Activated T-cell treated with anti-CD3 and anti-CD28 coated beads, Interleukin-2, amount 50 U/mL, for 48 hours (primary cell): ENCODE data around the gene MEF2C.
"Not testable (repeated sequence)": the region's sequence is repeated elsewhere in the genome, so short reads cannot be mapped to it uniquely, and the experiment has no call there.

Experiments used
- DNase-seq, 2 experiments: peaks; one replicate each; pipeline ENCODE4 v3.0.0-alpha.2; 2020

Gene MEF2C

DNA sequence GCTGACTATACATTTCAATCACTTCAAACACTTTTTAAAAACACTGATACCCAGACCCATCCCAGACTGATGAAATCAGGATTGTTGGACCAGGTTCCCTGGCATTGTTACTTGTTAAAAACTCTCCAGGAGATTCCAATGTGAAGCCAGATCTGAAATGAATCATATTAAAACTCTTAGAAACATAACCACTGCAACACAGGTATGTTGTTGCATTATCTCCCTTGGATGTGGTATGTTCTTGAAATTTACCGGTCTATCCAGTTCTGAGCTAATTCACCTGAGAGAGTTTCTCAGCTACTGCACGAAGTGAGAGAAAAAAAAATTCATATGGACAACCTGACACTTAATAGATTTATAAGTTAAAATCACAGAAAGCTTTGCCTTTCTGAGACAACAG is 21.8 kb downstream of the MEF2C start:
- DNase-seq = no peak

DNA sequence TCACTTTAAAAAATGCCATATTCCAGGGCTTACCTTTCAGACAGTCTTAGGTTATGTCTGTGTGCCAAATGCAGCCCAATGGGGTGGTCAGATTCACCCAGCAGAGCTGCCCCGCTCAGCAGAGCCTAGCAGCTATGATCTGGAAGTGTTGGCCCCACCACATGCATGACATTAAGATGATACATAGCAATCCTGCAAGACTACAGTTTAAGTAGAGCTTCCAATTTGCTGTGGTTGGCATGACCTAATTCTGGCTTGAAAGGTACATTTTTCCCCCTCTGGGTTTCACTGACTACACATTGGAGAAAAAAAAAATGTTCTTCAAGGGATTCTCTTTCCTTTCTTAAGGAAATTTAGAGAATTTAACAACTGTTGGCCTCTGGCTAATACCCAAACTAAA is 22.5 kb downstream of the MEF2C start:
- no peak for DNase-seq

DNA sequence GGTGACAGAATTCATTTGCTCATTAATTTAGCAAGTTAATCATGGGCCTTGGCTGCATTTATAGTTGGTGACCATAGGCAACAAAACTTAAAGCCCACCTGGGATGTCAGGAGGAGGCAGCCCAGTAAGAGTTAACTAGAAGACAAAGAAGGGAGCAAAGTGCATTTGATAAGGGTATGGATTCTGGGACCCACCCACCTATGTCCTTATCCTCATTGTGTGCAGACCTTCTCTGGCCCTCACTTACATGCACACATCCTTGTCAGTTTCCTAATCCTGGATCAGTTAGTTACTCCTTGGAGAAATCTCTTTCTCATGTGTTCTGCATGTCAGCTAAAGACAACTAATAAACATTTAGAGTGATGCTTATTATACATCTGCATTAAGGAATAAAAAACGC is 24.6 kb downstream of the MEF2C start:
- DNase-seq = no peak

DNA sequence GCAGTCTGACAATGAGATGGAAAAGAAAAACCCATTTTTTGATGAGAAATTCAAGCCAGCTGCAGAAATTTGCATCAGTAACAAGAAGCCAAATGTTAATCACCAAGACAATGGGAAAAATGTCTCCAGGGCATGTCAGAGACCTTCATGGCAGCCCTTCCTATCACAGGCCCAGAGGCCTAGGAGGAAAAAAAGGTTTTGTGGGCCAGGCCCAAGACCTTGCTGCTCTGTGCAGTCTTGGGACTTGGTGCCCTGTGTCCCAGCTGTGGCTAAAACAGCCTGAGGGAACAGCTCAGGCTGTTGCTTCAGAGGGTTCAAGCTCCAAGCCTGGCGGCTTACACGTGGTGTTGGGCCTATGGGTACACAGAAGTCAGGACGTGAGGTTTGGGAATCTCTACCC is 26.6 kb downstream of the MEF2C start:
- not testable (repeated sequence) for DNase-seq

DNA sequence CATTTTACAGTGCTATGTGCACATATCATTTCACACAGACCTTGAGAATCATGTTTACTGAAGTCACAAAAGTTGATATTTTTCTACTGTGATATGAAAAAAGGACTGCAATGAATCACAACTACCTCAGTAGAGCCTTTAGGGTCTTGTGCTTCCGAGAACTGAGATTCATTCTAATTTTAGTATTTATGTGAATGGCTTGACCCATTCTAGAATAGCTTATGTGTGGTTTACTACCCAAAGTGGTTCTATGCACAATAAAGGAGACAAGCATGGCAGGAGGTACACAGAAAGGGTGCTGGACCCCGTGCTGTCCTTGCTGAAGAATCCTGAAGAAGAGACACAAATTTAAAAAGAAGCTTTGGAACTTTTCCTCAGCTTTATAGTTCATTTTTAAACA is 28.2 kb downstream of the MEF2C start:
- no peak for DNase-seq

DNA sequence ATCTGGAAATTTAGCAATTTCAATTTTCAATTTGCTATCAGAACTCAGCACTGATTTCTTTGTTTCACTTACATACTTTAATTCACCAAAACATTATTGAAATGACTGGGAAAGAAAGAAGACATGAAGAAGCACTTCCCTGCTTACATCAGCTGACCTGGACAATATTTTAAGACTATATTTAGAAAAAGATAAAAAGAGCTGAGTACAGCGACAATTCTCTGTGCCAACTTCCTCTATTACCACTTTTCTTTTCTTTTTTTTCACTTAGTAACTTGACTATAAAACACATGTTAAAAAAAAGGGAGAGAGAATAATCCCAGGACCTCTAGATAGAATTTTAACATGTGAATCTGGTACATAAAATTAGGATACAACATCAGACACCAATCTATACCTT is 35.6 kb downstream of the MEF2C start:
- DNase-seq = no peak

DNA sequence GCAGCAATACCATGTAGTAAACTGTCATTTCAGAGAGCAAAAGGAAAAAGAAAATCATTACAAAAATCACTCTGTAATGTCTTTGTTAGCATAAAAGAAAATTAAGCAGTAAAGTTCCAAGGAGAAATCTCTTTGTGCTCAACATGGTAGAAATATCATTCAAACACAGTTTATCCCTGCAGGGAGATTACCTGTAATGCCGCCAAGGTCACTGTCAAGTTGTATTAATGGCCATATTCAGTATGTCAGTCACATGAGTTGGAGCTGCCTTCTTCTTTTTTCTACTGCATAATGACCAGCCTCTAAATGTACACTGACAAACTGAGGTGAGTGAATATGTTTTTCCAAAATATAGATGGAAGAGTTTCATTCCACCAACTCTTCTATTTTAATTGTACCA is 36.5 kb downstream of the MEF2C start:
- DNase-seq = no peak

DNA sequence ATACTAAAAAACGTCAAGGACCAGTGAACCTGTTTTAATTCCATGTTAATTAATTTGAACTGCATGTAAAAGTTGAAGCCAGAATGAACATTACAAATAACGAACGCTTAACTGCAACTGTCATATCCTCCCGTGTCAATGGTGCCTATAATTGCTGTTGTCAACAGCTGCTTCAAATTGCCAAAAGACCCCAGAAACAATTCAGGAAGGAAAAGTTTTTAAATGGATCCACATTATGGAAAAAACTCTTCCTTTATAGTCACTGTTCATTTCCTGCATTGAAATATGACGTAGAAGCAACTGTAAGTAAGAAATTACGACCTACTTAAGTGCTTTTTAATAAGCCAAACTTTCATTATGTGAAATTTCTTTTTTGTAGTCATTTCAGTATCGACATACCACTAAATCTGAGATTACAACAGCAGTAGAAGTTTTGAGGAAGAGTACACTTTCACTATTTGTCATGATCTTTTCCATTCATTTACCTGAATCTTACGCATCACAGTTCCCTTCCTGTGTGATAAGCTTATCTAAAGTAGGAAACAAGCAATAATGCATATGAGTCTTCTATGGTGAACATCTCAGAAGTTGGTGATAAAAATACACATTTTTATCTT is 37.8 kb downstream of the MEF2C start:
- no peak for DNase-seq

DNA sequence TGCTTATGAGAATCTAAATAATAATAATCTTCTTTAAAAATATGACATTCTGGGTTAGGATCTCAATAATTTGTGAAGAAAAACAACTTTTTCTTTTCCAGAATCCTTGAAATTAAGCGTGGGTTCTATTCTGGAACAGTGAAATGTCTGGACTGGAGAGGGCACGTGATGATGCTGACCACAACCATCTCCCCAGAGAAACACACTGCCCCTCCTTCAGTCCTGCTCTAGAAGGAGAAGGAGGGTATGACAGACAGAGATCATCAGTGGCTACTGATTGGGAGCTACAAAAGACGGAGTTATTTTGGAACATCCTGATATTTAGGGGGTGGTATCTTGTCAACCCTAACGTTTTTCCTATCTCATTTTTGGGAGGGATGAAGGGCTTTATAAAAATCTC is 40.2 kb downstream of the MEF2C start:
- DNase-seq = no peak

DNA sequence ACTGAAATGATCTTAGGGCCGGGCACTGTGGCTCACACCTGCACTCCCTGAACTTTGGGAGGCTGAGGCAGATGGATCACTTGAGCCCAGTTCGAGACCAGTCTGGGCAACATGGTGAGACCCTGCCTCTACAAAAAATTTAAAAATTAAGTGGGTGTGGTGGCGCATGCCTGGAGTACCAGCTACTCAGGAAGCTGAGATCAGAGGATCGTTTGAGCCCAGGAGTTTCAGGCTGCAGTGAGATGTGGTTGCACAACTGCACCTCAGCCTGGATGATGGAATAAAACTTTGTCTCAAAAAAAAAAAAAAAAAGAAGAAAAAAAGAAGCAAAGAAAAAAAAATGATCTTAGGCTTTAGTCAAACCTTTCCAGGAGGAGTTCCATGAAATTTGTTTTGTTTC is 41.8 kb downstream of the MEF2C start:
- DNase-seq = no peak

DNA sequence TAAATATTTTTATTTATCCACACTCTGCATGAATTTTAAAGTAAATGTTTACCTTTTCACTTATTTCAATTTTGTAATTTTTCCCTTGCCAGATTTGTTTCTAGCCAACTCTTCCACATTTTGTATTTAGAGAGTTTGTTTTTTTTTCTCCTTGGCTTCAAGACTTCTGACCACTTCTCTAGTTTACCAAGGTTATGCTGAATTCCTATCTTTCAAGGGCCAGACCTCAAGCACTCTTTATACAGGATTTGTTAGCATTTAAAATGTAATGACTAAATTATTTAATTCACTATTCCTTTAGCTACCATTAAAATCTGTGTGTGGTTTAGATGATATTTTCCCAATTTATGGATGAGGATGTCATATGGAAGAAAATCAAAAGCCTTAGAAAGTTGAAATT is 42.5 kb downstream of the MEF2C start:
- no peak for DNase-seq

DNA sequence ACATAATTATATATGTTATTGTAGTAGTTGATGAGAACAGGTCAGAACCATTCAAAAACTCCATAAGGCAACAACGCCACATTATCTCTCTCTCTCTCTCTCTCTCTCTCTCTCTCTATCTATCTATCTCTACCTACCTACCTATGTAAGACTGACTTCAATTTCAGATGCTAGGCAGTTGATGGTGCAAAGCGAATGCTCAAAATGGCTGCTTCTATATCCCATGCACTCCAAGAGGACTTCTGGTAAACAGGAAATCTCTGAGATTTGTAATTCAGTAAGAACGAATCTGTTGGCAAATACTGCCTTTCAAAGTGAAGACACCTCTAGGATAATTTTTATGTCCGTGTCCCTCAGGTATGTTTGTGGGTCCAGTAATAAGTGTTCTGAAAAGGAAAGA is 43.7 kb downstream of the MEF2C start:
- no peak for DNase-seq

DNA sequence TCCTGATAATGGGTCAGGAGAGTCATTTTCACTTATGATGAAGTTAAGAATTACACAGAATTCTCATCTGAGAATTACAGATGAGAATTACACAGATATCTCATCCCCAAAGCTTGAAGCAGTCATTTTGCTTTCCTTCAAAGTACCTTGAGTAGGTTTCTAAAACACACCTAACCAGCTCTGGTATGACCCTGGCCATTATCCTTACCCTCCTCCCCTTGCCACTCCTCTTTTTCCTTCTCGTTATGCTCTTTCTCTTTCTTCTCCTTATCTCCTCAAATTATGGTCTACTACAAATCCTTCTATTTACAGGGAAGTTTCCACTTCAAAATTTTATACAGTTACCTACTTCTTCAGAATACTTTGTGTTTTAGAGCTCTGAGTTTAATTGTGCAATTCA is 44.5 kb downstream of the MEF2C start:
- no peak for DNase-seq

DNA sequence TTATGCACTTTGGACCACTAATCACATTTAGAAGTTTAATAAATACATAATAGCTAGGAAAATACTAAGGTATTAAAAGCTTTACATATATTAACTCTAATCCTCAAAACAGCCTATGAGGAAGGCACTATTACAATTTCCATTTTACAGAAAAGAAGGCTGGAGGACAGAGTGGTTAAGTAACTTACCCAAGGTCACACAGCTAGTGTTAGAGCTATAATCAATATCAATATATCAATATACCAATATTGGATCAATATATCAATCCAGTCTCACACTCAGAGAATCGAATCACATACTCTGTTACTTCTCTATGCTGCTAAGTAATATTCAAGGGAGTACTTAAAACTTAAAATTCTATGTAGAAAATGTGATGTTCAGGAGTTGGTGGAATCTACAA is 45.2 kb downstream of the MEF2C start:
- no peak for DNase-seq

DNA sequence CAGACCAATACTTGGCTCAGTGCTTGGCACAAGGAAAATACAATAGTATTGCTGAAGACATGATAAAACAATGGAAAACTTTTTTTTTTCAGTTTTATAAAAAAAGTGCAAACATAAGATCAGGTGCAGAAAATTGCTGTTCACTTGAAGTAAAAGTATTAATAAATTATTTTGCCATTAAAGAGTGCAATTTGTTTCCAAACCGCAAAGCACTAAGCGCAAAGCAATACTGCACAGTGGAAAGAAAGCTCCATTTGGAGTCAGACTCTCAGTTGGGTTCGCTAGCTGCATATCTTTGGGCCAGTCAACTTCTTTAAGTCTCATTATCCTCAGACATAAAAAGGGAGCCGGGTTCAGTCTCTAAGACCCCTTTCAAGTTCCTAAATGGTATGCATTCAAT is 45.8 kb downstream of the MEF2C start:
- DNase-seq = no peak

DNA sequence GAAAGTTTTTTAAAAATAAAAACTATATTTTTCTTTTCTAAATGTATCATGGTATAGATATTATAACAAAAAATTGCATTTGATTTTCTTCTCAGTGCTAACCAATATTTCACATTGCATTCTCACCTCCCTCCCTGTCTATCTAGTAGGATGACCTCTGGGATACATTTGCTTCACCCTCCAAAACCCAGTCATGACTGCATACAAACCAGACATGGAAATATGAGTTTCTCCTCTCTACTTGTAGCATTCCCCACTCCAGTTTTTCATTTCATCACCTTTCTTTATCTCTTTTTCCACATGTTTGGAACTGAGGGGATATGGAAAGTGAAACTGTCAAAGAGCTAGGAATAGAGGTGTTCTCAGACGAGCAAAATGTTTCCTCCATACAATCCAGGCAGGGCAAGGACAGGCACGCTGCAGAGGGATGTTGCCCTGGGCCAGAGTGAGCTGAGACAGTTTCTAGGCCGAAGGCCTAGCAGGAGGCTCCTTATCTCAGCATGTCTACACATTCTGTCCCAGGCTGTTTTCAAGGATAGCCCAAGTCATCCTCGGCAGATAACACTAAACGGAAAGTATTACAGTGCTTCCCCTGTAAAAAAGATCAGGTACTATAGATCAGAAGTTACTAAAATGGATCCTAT is 46.7 kb downstream of the MEF2C start:
- DNase-seq = no peak

DNA sequence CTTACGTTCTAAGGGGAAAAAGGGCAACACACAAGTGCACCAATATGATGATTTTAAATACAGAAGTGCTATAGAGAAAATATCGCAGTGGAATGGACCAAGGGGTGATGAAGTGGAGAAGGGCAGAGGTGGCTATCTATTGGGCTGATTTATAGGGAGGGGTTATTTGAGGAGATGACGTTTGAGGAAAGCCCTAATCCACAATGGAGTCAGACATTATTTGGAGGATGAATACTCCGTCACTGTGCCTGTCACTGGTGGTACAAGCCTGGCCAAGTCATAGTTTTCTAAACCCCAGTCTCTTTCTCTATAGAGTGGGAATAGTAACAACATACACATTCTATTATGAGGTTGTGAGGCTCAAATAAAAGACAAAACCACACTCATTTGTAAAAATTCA is 48.5 kb downstream of the MEF2C start:
- DNase-seq = no peak

DNA sequence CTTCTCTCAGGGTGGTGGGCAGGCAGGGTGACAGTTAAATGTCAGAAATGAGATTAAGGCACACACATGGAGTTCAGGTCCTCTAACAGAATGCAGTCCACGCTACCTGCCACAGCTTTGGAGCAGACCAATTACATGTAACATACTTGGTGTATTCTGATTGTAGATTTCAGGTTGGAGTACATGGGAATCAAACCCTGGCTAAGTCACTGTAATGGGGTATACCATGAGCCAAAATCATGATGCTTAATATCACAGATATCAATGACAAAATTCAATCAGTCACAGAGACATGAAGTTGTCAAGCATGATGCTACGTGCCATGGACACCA is 48.9 kb downstream of the MEF2C start:
- no peak for DNase-seq

DNA sequence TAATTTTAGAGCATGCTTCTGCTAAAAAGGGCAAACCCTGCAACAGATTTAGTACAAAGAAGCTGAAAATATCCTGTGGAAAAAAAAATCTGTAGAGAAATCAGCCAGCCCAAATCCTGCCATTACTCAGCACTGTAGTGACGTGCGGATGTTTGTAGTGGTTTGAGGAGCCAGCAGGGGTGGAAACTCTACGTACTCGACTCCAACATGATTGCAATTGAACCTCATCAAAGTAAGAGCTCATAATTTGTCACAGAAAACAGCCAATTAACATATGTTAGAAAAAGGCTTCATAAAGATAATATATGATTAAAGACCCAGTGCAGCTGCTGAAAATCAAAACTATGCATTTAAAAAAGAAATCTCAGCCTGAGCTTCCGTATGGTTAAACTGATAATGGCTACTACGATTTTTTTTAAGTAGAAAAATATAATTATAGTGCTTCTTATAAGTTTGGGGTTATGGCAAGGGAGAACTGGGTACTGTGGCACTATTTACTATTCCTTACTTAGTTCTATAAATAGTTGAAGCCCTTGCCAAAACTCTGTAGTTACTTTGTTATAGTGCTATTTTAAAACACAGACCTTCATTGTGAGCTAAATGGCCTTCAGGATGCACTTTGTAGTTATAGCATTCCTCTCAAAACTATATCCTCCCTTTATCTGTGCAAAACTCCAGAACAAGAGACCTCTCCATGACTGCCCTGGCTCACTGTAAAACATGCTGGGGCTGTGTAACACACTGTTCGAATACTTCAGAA is 49.4 kb downstream of the MEF2C start:
- DNase-seq = peak; percentile 48 to 56

DNA sequence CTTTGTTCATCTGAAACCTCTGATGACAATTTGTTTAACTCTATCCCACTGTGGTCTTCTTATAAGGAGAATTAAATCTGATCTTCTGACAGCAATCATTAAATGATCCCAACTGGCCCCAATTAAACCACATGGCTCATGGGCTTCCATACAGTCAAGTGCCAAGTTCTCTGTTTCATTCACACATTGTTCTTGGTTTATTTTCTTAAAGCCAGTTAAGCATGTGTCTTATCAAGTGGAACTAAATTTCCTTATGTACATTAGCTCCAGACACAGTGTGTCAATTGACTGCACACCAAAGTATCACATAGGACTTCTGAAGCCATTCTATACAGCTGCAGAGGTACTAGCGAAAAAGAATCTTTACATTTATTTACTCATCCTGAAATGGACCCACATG is 51.2 kb downstream of the MEF2C start:
- DNase-seq = no peak

DNA sequence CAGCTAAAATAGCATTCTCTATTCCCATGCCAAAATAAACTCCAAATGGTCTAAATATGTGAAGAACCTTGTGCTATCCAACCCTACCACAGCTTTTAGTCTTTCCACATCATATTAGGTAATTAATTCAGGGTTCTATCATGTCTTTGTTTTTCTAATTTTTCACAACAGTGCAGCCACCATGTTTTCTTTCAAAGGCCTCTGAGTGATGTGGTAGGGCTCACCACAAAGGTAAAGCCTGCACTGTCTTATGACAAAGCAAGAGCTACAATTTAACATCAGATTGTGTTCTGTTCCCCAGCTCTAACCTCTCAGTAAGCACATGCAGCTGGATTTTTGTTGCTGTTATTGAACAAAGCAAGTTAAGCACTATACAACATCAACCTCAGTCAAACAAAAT is 52.4 kb downstream of the MEF2C start:
- no peak for DNase-seq

DNA sequence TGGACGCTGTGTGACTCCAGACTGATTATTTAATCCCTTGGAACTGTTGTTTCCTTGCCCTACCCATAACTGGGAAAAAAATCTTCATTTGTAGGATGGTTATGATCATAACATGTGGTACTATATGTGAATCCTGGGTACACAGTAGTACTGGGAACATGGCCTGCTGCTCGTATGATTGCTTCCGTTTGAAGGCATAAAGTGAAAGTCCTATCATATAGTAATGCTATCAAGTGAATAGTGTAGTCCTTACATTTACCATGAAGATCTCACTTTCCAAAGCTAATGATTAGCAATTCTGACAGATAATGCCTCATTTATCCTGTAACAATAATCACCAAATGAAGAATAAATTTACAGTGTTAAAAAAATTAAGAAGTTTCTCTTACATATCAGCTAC is 53.2 kb downstream of the MEF2C start:
- no peak for DNase-seq

DNA sequence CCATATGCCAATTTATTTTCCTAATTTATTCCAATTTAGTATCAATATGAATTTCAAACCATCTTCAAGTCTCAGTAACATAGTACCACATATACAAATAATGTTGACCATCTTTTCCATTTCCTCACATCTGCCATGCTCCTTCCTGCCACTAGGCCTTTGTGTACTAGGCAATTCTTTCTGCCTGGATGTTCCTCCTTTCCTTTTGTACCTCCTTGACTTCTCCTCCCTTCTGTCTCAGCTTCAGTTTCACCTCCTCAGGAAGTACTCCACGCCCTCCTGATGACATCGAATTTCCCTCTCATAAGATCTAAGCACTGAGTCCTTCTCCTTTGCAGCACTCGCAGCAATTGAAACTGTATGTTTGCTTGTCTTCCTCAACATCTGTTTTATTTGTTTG is 53.9 kb downstream of the MEF2C start:
- no peak for DNase-seq

DNA sequence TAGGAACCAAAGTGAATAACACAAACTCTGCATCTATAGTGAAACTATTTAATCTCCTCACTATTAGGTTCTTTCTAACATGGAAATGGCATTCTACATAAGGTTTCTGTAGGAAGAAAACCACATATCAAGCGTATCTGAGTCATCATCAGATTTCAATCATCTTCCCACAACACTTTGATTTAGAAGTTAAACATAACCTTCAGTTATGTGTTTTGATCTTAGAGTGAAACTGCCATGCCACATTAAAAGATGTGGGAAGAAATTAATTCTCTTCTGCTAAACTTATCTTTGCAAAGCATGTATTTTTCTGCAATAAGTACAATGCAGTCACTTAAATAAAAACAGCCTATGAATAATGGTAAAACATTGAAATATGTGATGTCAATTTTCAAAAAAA is 55.0 kb downstream of the MEF2C start:
- DNase-seq = no peak
